ENCODE results near the gene RAB40AL. TPM values are rescaled to one million over a fixed set of nuclear protein-coding genes. Genes with fewer than 3 reads are reported as not detected.
"Not testable (repeated sequence)": the region's sequence is repeated elsewhere in the genome, so short reads cannot be mapped to it uniquely, and the experiment has no call there.

The RAB40AL gene
- total and polyA plus RNA-seq, 5 donors from 2014 or later = not detected

- not testable (repeated sequence) for H3K4me3 Mint-ChIP-seq; DNase-seq; H3K4me1 Mint-ChIP-seq; H3K27me3 ChIP-seq (ENCODE audit: control insufficient read depth, insufficient read depth, low read length); H3K27ac ChIP-seq (ENCODE audit: insufficient read depth, low read length, poor library complexity, severe bottlenecking); H3K4me3 ChIP-seq (ENCODE audit: low read depth, low read length); H3K36me3 Mint-ChIP-seq; H3K4me1 ChIP-seq (ENCODE audit: control insufficient read depth, insufficient read depth, low read length, poor library complexity, severe bottlenecking); H3K27ac Mint-ChIP-seq; H3K9me3 ChIP-seq (ENCODE audit: control insufficient read depth in 2 of 2, low read length in 2 of 2); H3K27me3 Mint-ChIP-seq; ATAC-seq (ENCODE audit: low read depth in 2 of 2); H3K36me3 ChIP-seq (ENCODE audit: control insufficient read depth, insufficient read depth, low read length)
- peaks cover 5 to 35% (median 8%) of the 10 kb centered on the region in 7 donors for H3K9me3 Mint-ChIP-seq
Measured at GRCh38 chrX:102971536-102971935, 34.5 kb downstream of the RAB40AL start.

GRCh38 chrX:102975016-102975415 lies 37.9 kb downstream of the RAB40AL start:
- H3K4me3 Mint-ChIP-seq = no peak overlapping the region
- peaks cover 0 to 6% of the 10 kb centered on the region in 2 experiments for H3K9me3 ChIP-seq (ENCODE audit: control insufficient read depth in 2 of 2, low read length in 2 of 2)
- ATAC-seq (ENCODE audit: low read depth in 2 of 2) (no peak), DNase-seq (no peak)
- no peaks in the 10 kb centered on the region for H3K4me1 Mint-ChIP-seq
- peaks cover 3% of the 10 kb centered on the region for H3K36me3 Mint-ChIP-seq
- peaks cover 5 to 21% (median 7%) of the 10 kb centered on the region in 7 donors for H3K9me3 Mint-ChIP-seq
- H3K27me3 ChIP-seq (ENCODE audit: control insufficient read depth, insufficient read depth, low read length) = no peaks in the 10 kb centered on the region
- H3K27ac ChIP-seq (ENCODE audit: insufficient read depth, low read length, poor library complexity, severe bottlenecking) = no peak overlapping the region
- no peaks in the 10 kb centered on the region for H3K36me3 ChIP-seq (ENCODE audit: control insufficient read depth, insufficient read depth, low read length)
- no peaks in the 10 kb centered on the region for H3K27me3 Mint-ChIP-seq
- no peaks in the 10 kb centered on the region for H3K4me1 ChIP-seq (ENCODE audit: control insufficient read depth, insufficient read depth, low read length, poor library complexity, severe bottlenecking)
- no peak overlapping the region for H3K27ac Mint-ChIP-seq
- no peak overlapping the region for H3K4me3 ChIP-seq (ENCODE audit: low read depth, low read length)

GRCh38 chrX:102976286-102976685 lies 39.2 kb downstream of the RAB40AL start:
- Mint-ChIP-seq H3K4me1 (no peaks in the 10 kb centered on the region), H3K4me3 (no peak overlapping the region), H3K27ac (no peak overlapping the region), H3K36me3 (peaks cover 3% of the 10 kb centered on the region), H3K9me3 (peaks cover 0 to 11% (median 3%) of the 10 kb centered on the region in 7 donors), H3K27me3 (no peaks in the 10 kb centered on the region)
- no peak for DNase-seq
- no peak for ATAC-seq (ENCODE audit: low read depth in 2 of 2)
- H3K27me3 ChIP-seq (ENCODE audit: control insufficient read depth, insufficient read depth, low read length) = no peaks in the 10 kb centered on the region
- no peak overlapping the region for H3K4me3 ChIP-seq (ENCODE audit: low read depth, low read length)
- H3K27ac ChIP-seq (ENCODE audit: insufficient read depth, low read length, poor library complexity, severe bottlenecking) = no peak overlapping the region
- H3K36me3 ChIP-seq (ENCODE audit: control insufficient read depth, insufficient read depth, low read length) = no peaks in the 10 kb centered on the region
- no peaks in the 10 kb centered on the region for H3K4me1 ChIP-seq (ENCODE audit: control insufficient read depth, insufficient read depth, low read length, poor library complexity, severe bottlenecking)
- H3K9me3 ChIP-seq (ENCODE audit: control insufficient read depth in 2 of 2, low read length in 2 of 2) = no peaks in the 10 kb centered on the region

GRCh38 chrX:102976793-102977495 lies 39.9 kb downstream of the RAB40AL start:
- Mint-ChIP-seq H3K4me3 (no peak overlapping the region), H3K4me1 (no peaks in the 10 kb centered on the region), H3K27me3 (no peaks in the 10 kb centered on the region), H3K9me3 (peaks cover 0 to 5% (median 3%) of the 10 kb centered on the region in 7 donors), H3K27ac (no peak overlapping the region), H3K36me3 (no peaks in the 10 kb centered on the region)
- Histone ChIP-seq H3K36me3 (ENCODE audit: control insufficient read depth, insufficient read depth, low read length) (no peaks in the 10 kb centered on the region), H3K9me3 (ENCODE audit: control insufficient read depth in 2 of 2, low read length in 2 of 2) (no peaks in the 10 kb centered on the region), H3K4me3 (ENCODE audit: low read depth, low read length) (no peak overlapping the region), H3K4me1 (ENCODE audit: control insufficient read depth, insufficient read depth, low read length, poor library complexity, severe bottlenecking) (no peaks in the 10 kb centered on the region), H3K27ac (ENCODE audit: insufficient read depth, low read length, poor library complexity, severe bottlenecking) (no peak overlapping the region), H3K27me3 (ENCODE audit: control insufficient read depth, insufficient read depth, low read length) (no peaks in the 10 kb centered on the region)
- no peak for DNase-seq
- ATAC-seq (ENCODE audit: low read depth in 2 of 2) = no peak

- Mint-ChIP-seq H3K36me3 (no peaks in the 10 kb centered on the region), H3K4me1 (no peaks in the 10 kb centered on the region), H3K9me3 (peaks cover 0 to 2% (median 0%) of the 10 kb centered on the region in 7 donors), H3K27me3 (no peaks in the 10 kb centered on the region), H3K4me3 (no peak overlapping the region), H3K27ac (no peak overlapping the region)
- H3K27ac ChIP-seq (ENCODE audit: insufficient read depth, low read length, poor library complexity, severe bottlenecking) = no peak overlapping the region
- H3K27me3 ChIP-seq (ENCODE audit: control insufficient read depth, insufficient read depth, low read length) = no peaks in the 10 kb centered on the region
- DNase-seq (no peak), ATAC-seq (ENCODE audit: low read depth in 2 of 2) (no peak)
- H3K4me3 ChIP-seq (ENCODE audit: low read depth, low read length) = no peak overlapping the region
- no peaks in the 10 kb centered on the region for H3K4me1 ChIP-seq (ENCODE audit: control insufficient read depth, insufficient read depth, low read length, poor library complexity, severe bottlenecking)
- no peaks in the 10 kb centered on the region for H3K36me3 ChIP-seq (ENCODE audit: control insufficient read depth, insufficient read depth, low read length)
- H3K9me3 ChIP-seq (ENCODE audit: control insufficient read depth in 2 of 2, low read length in 2 of 2) = no peaks in the 10 kb centered on the region
Measured at GRCh38 chrX:102978594-102978993, 41.5 kb downstream of the RAB40AL start.

GRCh38 chrX:102979536-102979935 lies 42.5 kb downstream of the RAB40AL start:
- H3K4me3 Mint-ChIP-seq = no peak overlapping the region
- no peaks in the 10 kb centered on the region for H3K27me3 ChIP-seq (ENCODE audit: control insufficient read depth, insufficient read depth, low read length)
- no peaks in the 10 kb centered on the region for H3K36me3 Mint-ChIP-seq

GRCh38 chrX:102983205-102983604 lies 46.1 kb downstream of the RAB40AL start:
- ATAC-seq (ENCODE audit: low read depth in 2 of 2) = no peak
- no peaks in the 10 kb centered on the region for H3K36me3 Mint-ChIP-seq
- no peaks in the 10 kb centered on the region for H3K36me3 ChIP-seq (ENCODE audit: control insufficient read depth, insufficient read depth, low read length)

More at GRCh38 chrX:102979536-102979935, 42.5 kb downstream of the RAB40AL start:
- H3K27ac Mint-ChIP-seq = no peak overlapping the region
- Histone ChIP-seq H3K4me3 (ENCODE audit: low read depth, low read length) (no peak overlapping the region), H3K9me3 (ENCODE audit: control insufficient read depth in 2 of 2, low read length in 2 of 2) (no peaks in the 10 kb centered on the region), H3K4me1 (ENCODE audit: control insufficient read depth, insufficient read depth, low read length, poor library complexity, severe bottlenecking) (no peaks in the 10 kb centered on the region), H3K27ac (ENCODE audit: insufficient read depth, low read length, poor library complexity, severe bottlenecking) (no peak overlapping the region), H3K36me3 (ENCODE audit: control insufficient read depth, insufficient read depth, low read length) (no peaks in the 10 kb centered on the region)
- no peaks in the 10 kb centered on the region for H3K4me1 Mint-ChIP-seq
- H3K27me3 Mint-ChIP-seq = no peaks in the 10 kb centered on the region
- DNase-seq (no peak), ATAC-seq (ENCODE audit: low read depth in 2 of 2) (no peak)
- H3K9me3 Mint-ChIP-seq = peaks cover 0 to 2% (median 0%) of the 10 kb centered on the region in 7 donors

GRCh38 chrX:102985192-102985591 lies 48.1 kb downstream of the RAB40AL start:
- H3K9me3 Mint-ChIP-seq = peaks cover 0 to 2% (median 0%) of the 10 kb centered on the region in 7 donors
- H3K27me3 Mint-ChIP-seq = no peaks in the 10 kb centered on the region
- no peak overlapping the region for H3K4me3 Mint-ChIP-seq
- Histone ChIP-seq H3K4me1 (ENCODE audit: control insufficient read depth, insufficient read depth, low read length, poor library complexity, severe bottlenecking) (no peaks in the 10 kb centered on the region), H3K27ac (ENCODE audit: insufficient read depth, low read length, poor library complexity, severe bottlenecking) (no peak overlapping the region), H3K27me3 (ENCODE audit: control insufficient read depth, insufficient read depth, low read length) (no peaks in the 10 kb centered on the region), H3K9me3 (ENCODE audit: control insufficient read depth in 2 of 2, low read length in 2 of 2) (no peaks in the 10 kb centered on the region), H3K36me3 (ENCODE audit: control insufficient read depth, insufficient read depth, low read length) (no peaks in the 10 kb centered on the region), H3K4me3 (ENCODE audit: low read depth, low read length) (no peak overlapping the region)
- H3K36me3 Mint-ChIP-seq = no peaks in the 10 kb centered on the region
- ATAC-seq (ENCODE audit: low read depth in 2 of 2) (no peak), DNase-seq (peak in 1 of 3 donors; percentile 30)
- H3K4me1 Mint-ChIP-seq = no peaks in the 10 kb centered on the region
- H3K27ac Mint-ChIP-seq = no peak overlapping the region

More at GRCh38 chrX:102983205-102983604, 46.1 kb downstream of the RAB40AL start:
- Histone ChIP-seq H3K4me1 (ENCODE audit: control insufficient read depth, insufficient read depth, low read length, poor library complexity, severe bottlenecking) (no peaks in the 10 kb centered on the region), H3K27ac (ENCODE audit: insufficient read depth, low read length, poor library complexity, severe bottlenecking) (no peak overlapping the region), H3K4me3 (ENCODE audit: low read depth, low read length) (no peak overlapping the region), H3K9me3 (ENCODE audit: control insufficient read depth in 2 of 2, low read length in 2 of 2) (no peaks in the 10 kb centered on the region), H3K27me3 (ENCODE audit: control insufficient read depth, insufficient read depth, low read length) (no peaks in the 10 kb centered on the region)
- Mint-ChIP-seq H3K27ac (no peak overlapping the region), H3K4me1 (no peaks in the 10 kb centered on the region), H3K4me3 (no peak overlapping the region), H3K9me3 (peaks cover 0 to 2% (median 0%) of the 10 kb centered on the region in 7 donors), H3K27me3 (no peaks in the 10 kb centered on the region)
- DNase-seq = no peak
